ENCODE data around the gene ST7L. TPM values are rescaled to one million over a fixed set of nuclear protein-coding genes. Genes with fewer than 3 reads are reported as not detected.

The ST7L gene
- total and polyA plus RNA-seq, 2 of the 4 experiments (the other 2 are of a cell fraction): 7.7 to 14.7 TPM

GRCh38 chr1:112529301-112529700, 89.6 kb downstream of the ST7L start:
- peaks cover 12% of the 10 kb centered on the region for H3K9me1 ChIP-seq (ENCODE audit: insufficient read depth, low read length)
- dilution Hi-C loops (cut with HindIII; ENCODE audit: low sequenced_read_pairs, unreplicated experiment): no loop called here
- peaks cover 26% of the 10 kb centered on the region for H3K4me1 ChIP-seq (ENCODE audit: control insufficient read depth, insufficient read depth, low read length)
- peak overlapping the region; percentile 77; the same call in 1 of the 2 replicates for H4K91ac ChIP-seq (ENCODE audit: insufficient read depth, low read depth, low read length)
- no peak overlapping the region for H3K4me3 ChIP-seq (ENCODE audit: insufficient read depth, low read depth, low read length)
- ChIA-PET POLR2A (ENCODE audit: unreplicated experiment) (no interaction called here), CTCF (interaction anchor here (1.3 to 1.8 kb wide), 2 partner anchors 16 to 28 kb away, joined by 4 to 6 read pairs; no protein-coding TSS in a partner anchor)
- ATAC-seq (ENCODE audit: low read depth) (peak; percentile 32), DNase-seq (peak; percentile 88)
- no peak overlapping the region; the same call in 1 of the 2 replicates for H3K14ac ChIP-seq (replicated peaks; ENCODE audit: low read depth, low read length)
- no peak overlapping the region for H2AFZ ChIP-seq (replicated peaks; ENCODE audit: low read length, poor library complexity)
- H4K8ac ChIP-seq (ENCODE audit: low read depth in 2 of 2, low read length in 2 of 2): peak overlapping the region; percentile 24 to 53; a peak in 1 of 4 replicates
- intact Hi-C loops (cut with micrococcal nuclease): no loop called here
- no peaks in the 10 kb centered on the region for H4K20me1 ChIP-seq (ENCODE audit: insufficient read depth, low read length)
- no peak overlapping the region; the same call in 1 of the 2 replicates for H3K4ac ChIP-seq (ENCODE audit: low read depth, low read length)
- no peaks in the 10 kb centered on the region for H3K9me3 ChIP-seq (ENCODE audit: control insufficient read depth, insufficient read depth, low read length)
- peaks cover 12% of the 10 kb centered on the region for H3K36me3 ChIP-seq (ENCODE audit: control insufficient read depth, insufficient read depth, low read length)
- peak overlapping the region; percentile 95; the same call in 1 of the 3 replicates for H2BK15ac ChIP-seq (ENCODE audit: low read depth, low read length)
- no peak overlapping the region for H3K27ac ChIP-seq (ENCODE audit: insufficient read depth, low read length)
- no peak overlapping the region for H3K23ac ChIP-seq (ENCODE audit: low read depth, low read length)
- H2BK120ac ChIP-seq (ENCODE audit: low read depth, low read length): no peak overlapping the region
- peak overlapping the region; percentile 35; the same call in 1 of the 2 replicates for H3K4me2 ChIP-seq (ENCODE audit: low read depth, low read length)
- in situ Hi-C loops (cut with MboI; ENCODE audit: low sequenced_read_pairs): no loop called here
- H3K18ac ChIP-seq (ENCODE audit: low read depth, low read length): peak overlapping the region; percentile 89; the same call in 1 of the 2 replicates
- no TSS peak for BruUV-seq (replicated peaks)
- H2AK5ac ChIP-seq (ENCODE audit: low read depth, low read length): peak overlapping the region; percentile 91; the same call in 1 of the 2 replicates
- H2BK20ac ChIP-seq (ENCODE audit: low read depth, low read length): peak overlapping the region; percentile 87; the same call in 1 of the 2 replicates
- H3K9ac ChIP-seq (ENCODE audit: low read depth, low read length): no peak overlapping the region
- no peaks in the 10 kb centered on the region for H3K27me3 ChIP-seq (ENCODE audit: control insufficient read depth, insufficient read depth, low read length)
- H3K79me1 ChIP-seq (ENCODE audit: low read depth in 1 of 2, low read length in 2 of 2): peaks cover 0 to 3% of the 10 kb centered on the region in 2 experiments; a peak in 1 of 4 replicates
- H4K5ac ChIP-seq (ENCODE audit: low read depth, low read length): peak overlapping the region; percentile 14; the same call in 1 of the 2 replicates
- peak; percentile 67 for TF ChIP-seq CEBPB (IDR thresholded peaks at IDR 0.05; ENCODE audit: low read depth, low read length)
- TF ChIP-seq RFX5 (IDR thresholded peaks at IDR 0.05; ENCODE audit: low read depth, low read length): no peak
- H2BK5ac ChIP-seq (ENCODE audit: low read depth, low read length, poor library complexity, severe bottlenecking): peak overlapping the region; percentile 98
- no peak overlapping the region for H2AK9ac ChIP-seq (replicated peaks; ENCODE audit: low read depth, low read length, poor library complexity)
- H3K56ac ChIP-seq (ENCODE audit: extremely low read depth, insufficient read depth, low read length): peak overlapping the region; percentile 1; the same call in 1 of the 2 replicates

Measured in IMR-90 (cell line).